HT1080 (cell line): ENCODE data around the gene ETS1. TPM values are rescaled to one million over a fixed set of nuclear protein-coding genes. Genes with fewer than 3 reads are reported as not detected.
"Not testable (repeated sequence)": the region's sequence is repeated elsewhere in the genome, so short reads cannot be mapped to it uniquely, and the experiment has no call there.

Experiments
- DNase-seq: peaks from one replicate; pipeline ENCODE4 v3.0.0-alpha.2; 2015; ENCODE audit warnings: low read depth
- total RNA-seq: library from RNA; depleted of rRNA; stranded (reverse); fragments of >200 nt; shearing (Covaris generic); gene quantifications from 2 replicates; pipeline ENCODE4 v1.2.3, GENCODE V29; 2014

The ETS1 gene
- total RNA-seq, 1 experiment from 2014 or later = 78.8 TPM

DNA sequence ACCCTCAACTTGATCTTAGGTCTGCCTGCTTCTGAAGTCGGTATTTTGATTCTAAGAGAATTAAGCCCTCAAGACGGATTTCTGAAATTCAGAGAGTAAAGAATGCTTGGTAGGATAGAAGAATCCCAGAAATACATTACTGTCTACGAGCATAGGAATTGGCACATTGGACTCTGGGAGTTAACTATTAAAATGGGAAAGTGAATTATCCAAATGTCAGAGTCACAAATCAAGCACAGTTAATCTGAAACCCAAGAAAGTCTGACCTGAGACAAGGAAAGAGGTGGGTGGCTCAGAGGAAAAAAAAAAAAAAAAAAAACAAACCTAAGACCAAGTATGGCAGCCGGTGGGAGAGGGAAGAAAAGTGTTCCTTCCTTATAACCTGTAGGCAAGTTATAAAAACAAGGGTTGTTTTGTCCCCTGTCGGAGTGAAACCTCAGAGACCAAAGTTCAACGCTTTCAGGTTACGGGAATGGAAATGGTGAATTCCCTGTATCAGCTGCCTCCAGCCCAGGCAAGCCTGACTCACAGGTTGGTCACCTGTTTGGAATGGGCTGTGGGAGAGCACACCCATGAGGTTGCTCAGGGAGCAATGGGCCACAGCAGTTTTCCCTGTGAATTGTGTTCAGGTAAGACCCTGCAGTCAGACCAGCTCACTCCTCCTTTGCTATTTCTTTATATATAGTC is 139.0 kb downstream of the ETS1 start:
- peak; percentile 94 for DNase-seq

DNA sequence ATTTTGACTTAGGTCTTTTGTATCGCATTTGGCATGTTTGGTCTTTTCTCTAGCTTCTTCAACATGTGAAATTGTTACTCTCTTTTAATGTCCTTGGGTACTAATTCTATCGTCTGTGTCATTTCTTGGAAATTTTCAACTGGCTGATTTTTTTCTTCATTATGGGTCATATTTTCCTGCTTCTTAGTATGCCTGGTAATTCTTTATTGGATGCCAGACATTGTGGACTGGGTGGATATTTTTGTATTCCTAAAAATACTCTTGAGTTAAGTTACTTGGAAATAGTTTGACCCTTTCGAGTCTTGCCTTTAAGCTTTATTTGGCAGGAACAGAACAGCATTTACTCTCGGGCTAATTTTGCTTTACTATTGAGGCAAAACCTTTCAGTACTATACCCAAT is 140.1 kb downstream of the ETS1 start:
- no peak for DNase-seq

- not testable (repeated sequence) for DNase-seq
Observed at GRCh38 chr11:128445921-128446320, 141.4 kb downstream of the ETS1 start.

DNA sequence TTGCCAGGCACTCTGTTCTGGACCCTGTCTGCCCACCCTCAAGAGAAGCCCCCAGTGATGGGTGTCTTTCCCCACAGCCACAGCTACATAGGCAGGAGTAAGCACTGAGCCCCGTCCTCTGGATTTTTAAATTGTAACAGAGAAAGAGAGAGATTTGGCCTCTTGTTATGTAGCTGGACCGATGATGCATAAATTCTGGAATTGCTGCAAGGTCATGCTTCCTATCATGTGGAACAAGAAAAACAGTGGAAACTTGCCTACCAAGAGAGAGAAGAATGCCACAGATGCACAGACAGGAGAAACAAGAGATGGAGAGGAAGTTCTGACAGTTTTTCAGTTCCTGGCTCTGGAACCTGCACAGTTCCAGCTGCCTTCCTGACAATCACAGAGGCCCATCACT is 150.2 kb downstream of the ETS1 start:
- DNase-seq = peak; percentile 25

DNA sequence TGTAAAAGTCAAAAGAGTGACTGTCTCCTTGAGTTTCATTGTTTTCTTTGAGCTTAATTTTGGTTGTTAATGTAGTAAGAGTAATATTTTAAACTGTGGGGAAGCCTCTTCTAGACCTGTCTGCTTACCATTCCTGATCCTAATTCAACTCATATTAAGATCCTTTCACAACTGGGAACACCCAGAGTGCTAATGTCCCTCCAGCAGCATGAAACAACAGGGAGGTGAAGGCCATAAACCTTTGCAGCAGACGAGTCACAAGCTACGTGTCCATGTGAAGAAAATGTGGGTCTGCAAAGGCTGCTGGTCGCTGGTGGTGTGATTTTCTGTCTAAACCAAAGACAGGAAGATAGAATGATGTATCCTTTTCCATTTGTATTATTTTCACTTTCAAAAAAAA is 152.5 kb downstream of the ETS1 start:
- DNase-seq = no peak

DNA sequence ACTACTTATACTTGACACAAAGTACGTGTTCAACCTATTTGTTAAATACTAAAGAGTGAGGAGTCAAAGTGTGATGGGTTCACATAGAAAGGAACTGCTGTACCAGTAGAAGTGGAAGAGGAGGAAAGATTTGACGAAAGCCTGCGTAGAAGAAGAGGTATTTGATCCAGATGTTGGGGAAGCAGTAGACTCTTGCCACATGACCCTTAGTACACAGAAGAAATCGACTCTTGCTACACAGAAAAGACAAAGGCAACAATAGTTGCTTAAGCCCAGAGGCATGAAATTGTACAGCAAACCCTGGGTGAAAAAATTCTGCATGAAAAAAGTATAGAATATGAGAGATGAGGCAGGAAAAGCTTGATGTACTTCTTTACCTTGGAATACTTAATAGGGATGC is 152.9 kb downstream of the ETS1 start:
- DNase-seq = no peak

- no peak for DNase-seq
Observed at GRCh38 chr11:128432926-128433325, 154.4 kb downstream of the ETS1 start.

DNA sequence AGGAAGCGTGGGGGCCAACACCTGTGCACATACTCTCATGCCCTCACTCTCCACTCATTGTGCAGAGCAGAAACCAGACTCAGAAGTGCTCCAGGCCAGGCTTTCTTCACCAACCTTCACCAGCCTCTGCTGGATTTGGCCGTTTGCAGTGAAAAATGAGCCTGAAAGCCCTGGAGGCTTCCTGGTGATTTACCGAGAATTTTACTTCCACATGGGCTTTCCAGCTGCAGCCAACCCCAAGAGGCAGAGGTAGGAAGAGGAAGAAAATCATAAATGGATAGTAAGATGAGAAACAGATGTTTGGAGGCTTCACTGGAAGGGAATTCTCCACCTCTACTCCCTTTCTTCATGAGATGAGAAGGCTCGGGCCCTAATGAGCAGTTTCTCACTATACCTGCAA is 155.4 kb downstream of the ETS1 start:
- DNase-seq = no peak

GRCh38 chr11:128428935-128429334 is 158.4 kb downstream of the ETS1 start:
- no peak for DNase-seq

DNA sequence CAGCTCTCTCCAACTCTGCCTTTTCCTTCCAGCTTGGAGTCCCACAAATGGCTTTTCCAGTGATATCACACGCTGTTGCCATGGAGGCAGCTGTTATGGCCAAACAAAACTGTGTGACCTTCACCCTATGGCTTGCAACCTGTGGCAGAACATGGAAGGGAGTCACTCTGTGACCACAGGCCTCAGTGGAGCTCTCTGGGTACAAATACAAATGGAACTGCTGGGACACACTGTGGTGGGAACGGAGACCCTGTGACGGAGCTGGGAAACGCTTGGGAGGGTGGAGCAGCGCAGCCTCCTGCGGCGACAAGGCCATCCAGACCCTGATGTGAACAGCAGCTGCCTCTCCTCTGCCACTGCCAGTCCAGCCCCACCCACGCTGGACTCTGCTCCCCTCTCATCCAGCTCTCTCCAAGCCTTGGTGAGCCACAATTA is 162.5 kb downstream of the ETS1 start:
- no peak for DNase-seq

DNA sequence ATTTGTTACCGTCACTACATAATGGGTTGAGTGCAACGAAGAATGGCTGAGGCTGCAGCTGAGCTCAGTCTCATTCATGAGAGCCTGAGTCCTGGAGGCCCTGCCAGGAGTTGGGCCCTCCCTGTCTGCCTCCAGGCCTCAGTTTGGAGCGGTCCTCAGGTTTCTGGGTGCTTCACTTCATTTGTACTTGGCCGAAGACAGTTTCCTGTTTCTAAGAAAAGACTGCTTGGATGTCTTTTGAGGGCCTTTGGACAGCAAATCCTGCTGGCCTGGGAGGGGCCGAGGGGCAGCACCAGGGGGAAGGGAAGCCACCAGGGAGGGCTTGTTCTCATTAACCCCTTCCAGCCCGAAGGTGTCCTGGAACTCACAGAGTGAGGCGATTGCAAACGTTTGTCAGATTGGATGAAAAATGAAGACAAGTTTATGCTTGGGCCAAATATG is 163.1 kb downstream of the ETS1 start:
- no peak for DNase-seq

DNA sequence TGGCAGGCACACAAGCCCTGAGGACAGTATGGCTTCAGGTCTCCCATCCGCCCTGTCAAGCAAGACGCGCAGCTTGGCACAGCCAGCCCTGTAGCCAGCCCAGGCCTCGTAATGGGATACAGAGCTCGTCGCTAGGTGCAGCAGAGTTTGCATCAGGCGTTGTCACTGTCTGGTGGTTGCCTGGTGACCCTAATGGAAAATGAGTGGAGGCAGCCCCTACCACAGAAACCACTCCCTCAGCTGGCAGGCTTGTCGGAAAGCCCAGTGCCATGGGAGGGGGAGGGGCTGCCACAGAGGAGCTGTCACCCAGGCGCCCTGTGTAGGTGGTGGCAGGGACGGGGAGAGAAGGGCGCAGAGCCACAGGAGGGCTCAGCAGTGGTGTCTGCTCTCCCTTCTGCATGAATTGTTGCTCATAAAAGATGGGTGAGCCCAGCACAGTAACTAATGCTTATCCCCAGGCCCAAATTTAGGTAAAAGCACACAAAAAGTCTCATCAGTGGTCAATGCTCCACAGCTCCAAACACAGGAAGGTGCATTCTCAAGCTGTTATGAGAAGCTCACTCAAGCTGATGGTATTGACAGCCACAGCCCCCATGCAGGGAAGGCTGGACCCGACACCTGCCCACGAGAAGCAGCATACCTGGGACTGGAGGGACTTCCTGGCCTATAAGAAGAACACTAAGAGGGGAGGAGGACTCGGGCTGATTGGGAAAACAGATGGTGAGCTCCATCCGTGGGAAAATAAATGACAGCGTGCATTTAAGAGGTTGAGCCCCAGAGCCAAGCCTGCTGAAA is 164.6 kb downstream of the ETS1 start:
- DNase-seq = no peak

DNA sequence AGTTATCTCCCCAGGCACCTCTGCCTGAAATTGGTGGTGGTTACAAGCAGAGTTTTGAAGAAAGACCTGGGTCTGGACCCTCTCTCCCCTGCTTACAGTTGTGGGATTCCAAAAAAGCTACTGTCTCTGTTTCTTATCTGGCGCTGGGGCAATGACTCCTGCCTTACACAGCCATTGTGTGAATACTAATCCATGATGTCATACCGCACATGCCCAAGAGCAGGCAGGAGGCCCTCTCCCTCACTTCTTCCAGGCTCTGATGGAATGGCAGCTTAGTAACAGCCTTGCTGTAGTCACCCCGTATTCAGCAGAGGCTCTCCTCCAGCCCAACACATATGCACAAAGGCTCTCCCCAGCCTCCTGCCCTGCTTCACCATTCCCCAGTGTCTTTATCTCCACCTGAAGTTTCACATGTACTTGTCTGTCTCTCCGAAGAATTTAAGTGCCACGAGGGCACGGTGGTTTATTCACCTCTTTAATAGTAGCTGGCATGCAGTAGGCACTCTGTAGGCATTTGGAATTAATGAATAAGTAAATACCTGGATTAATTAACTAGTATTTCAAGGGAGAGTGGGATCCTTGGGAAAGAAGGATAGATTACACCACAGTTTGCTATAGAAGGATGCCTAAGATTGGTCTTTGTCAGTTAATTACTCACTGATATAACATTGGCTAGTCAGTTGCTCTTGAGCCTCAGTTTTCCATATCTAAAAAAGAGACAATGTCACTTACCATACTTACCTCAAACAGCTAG is 165.6 kb downstream of the ETS1 start:
- peak; percentile 47 for DNase-seq

DNA sequence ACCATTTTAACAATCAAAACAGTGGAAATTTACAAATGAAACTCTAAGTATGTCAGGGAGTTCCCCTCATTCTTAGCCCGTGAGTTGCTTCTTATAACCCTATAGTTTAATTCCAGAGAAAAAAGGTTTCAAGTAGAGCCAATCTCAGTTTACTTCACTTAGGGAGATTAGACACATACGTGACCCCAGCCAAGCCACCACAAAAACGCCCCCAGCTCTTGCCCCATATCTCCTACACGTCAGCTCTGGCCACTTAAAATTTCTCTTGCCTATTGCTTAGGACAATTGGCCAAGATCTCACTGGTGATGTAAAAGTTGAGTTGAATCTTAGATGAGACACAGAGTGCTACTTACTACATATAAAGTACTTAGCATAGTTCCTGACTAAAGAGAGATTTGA is 166.4 kb downstream of the ETS1 start:
- DNase-seq = no peak

DNA sequence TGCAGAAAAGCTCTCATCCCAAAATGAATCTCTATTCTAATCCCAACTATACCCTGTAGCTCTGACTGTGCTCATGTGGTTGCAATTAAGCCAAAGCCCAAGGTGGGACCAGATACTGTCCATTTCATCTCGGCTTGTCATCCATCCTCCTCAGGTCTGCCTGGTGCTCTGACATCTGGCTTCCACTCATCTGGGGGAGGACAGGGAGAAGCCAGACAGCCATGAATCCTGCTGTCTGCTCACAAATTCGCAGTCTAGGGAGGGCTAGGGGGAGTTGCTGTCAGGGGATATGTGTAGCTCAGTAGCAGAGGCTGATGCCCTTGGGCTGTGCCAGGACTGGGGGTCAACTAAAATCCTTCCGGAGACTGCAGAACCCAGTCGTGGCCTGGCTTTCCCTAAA is 167.1 kb downstream of the ETS1 start:
- DNase-seq = no peak

DNA sequence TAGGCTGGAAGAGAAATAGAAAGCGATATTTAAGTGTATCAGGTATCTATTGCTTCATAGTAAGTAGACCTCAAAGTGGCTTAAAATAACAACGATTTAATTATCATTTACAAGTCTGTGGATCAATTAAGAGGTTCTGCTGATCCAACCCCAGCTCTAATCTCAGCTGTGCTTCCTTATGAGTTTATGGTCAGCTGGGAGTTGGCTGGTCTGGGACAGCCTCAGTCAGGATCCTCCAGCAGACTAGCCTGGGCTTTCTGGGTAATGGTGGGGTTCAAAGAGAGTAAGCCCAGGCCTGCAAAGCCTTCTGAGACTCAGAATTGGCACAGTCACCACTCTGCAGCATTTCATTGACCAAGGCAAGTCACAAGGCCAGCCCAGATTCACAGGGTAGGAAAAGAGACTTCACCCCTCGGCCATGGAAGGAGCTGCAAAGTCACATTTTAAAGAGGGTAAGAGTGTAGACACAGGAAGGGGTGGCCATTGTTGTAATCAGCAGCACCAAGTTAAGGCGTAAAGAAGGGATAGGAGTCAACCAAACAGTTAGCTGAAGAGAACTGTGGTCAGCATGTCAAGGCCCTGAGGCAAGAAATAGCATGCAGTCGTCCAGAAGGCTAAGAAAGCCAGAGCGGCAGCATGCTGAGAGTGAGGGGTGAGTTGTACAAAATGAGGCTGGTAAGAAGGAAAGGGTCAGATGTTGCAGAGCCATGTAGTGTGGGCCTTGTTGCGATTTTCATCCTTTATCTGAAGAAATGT is 168.2 kb downstream of the ETS1 start:
- DNase-seq = no peak

DNA sequence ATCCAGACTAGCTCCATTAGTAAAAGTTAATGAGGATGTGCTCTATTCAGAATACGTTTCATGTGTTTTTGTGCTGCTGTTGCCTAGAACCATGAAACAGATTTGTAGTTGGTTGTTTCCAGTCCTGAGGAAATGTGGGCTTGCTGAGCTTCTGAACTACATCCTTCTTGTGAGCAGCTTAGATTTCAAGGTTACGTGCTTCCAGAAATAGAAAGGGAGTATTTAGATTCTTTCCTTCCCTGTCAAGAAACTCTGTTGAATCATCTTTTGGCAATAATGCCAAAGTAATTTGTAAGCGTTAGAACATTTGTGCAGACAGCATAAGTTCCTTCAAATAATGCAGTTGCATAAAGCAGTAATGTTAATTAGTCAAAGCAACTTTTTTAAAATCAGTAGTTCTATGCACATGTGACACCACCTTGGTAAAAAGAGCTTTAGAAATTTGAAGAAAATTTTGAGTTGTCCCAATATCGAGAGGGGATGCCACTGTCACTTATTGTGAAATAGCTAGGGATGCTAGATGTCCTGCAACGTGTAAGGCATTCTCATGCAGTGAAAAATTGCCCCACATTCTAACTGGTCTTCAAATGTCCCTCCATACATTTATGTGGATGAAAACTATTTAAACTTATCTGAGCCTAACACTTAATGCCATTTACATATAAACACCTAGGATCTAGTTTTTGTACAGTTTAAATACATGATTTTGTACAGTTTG is 169.6 kb downstream of the ETS1 start:
- peak; percentile 83 for DNase-seq

DNA sequence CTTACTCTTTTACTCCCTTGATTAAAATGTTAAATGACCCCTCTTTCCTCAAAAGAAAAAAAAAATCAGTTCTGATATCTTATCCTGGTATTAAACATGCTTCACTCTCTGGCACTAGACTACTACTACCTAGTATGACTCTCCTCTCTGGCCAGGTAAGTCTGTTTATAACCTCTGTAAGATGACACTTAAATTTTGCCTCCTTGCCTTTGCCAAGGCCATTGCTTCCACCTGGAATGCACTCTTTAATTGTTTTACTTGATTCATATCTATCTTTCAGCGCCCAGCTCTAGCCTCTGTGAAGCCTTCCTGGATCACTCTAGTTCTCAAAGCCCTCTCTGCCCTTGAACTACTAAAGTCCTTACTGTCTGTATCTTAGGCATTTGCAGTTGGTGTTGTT is 170.4 kb downstream of the ETS1 start:
- no peak for DNase-seq

- no peak for DNase-seq
Observed at GRCh38 chr11:128415539-128415938, 171.8 kb downstream of the ETS1 start.

- no peak for DNase-seq
Observed at GRCh38 chr11:128412847-128413791, 174.2 kb downstream of the ETS1 start.
